Panc1 (cell line): ENCODE data around the gene TANC1. TPM values are rescaled to one million over a fixed set of nuclear protein-coding genes. Genes with fewer than 3 reads are reported as not detected.

Experiments used
- ATAC-seq: fragments of 200-7000 bp; cut with Tn5 transposase; 2 replicates; pipeline ENCODE4 v1.9.1; 2020; ENCODE audit warnings: mild to moderate bottlenecking, moderate library complexity
- BruUV-seq: library from RNA; stranded (reverse); fragments of 400-500 nt; replicated peaks from 2 replicates; lab custom pipeline; 2021; lab: Mats Ljungman, UMichigan
- CTCF ChIA-PET: fragments of 300-600 bp; sonication (Branson Sonifier 250); formaldehyde crosslinking; loops from one replicate; lab custom pipeline; 2022; ENCODE audit warnings: antibody characterized with exemption; lab: Charles Lee
- POLR2A ChIA-PET: fragments of 300-600 bp; sonication (Branson Sonifier 250); formaldehyde crosslinking; loops from one replicate; lab custom pipeline; 2022; ENCODE audit warnings: antibody characterized with exemption; lab: Charles Lee
- DNase-seq: peaks from one replicate; pipeline ENCODE4 v3.0.0-alpha.2; 2010; ENCODE audit warnings: low read depth, low spot score
- H3K27ac ChIP-seq: 2 replicates; pipeline ENCODE4 v1.5.1; 2011; ENCODE audit warnings: mild to moderate bottlenecking, low read length, inconsistent platforms
- H3K27me3 ChIP-seq: fragments of 200-500 bp; sonication (Bioruptor generic); 2 replicates; pipeline ENCODE4 v1.6.0; 2014; ENCODE audit warnings: low read length, inconsistent platforms; ENCODE audit not compliant: control insufficient read depth, insufficient read depth
- H3K36me3 ChIP-seq: fragments of 200-500 bp; sonication (Bioruptor generic); 2 replicates; pipeline ENCODE4 v1.5.1; 2014; ENCODE audit warnings: inconsistent platforms, mild to moderate bottlenecking, low read length, moderate library complexity; ENCODE audit not compliant: control insufficient read depth, insufficient read depth
- H3K4me1 ChIP-seq: 2 replicates; pipeline ENCODE4 v1.5.1; 2011; ENCODE audit warnings: inconsistent platforms, mild to moderate bottlenecking, low read length, moderate library complexity; ENCODE audit not compliant: control insufficient read depth, insufficient read depth
- H3K4me3 ChIP-seq, 2 experiments: 2 replicates each; pipeline ENCODE4 v1.5.1; 2011 to 2012; ENCODE audit warnings: low read depth in 2 of 2, low read length in 2 of 2, mild to moderate bottlenecking in 2 of 2, inconsistent platforms in 1 of 2, moderate library complexity in 1 of 2
- H3K9me3 ChIP-seq: fragments of 200-500 bp; sonication (Bioruptor generic); 2 replicates; pipeline ENCODE4 v1.5.1; 2014; ENCODE audit warnings: low read depth, mild to moderate bottlenecking, inconsistent platforms, low read length, moderate library complexity; ENCODE audit not compliant: control insufficient read depth, insufficient read depth
- POLR2AphosphoS5 ChIP-seq: IDR thresholded peaks from 2 replicates; pipeline ENCODE4 v1.6.1; 2012; ENCODE audit warnings: mild to moderate bottlenecking, low read depth, low read length, moderate library complexity
- REST ChIP-seq, 2 experiments: IDR thresholded peaks; 2 replicates each; pipeline ENCODE4 v1.6.1; 2011 to 2012; ENCODE audit warnings: low read depth in 2 of 2, control low read depth in 1 of 2, low read length in 1 of 2, mild to moderate bottlenecking in 1 of 2, moderate library complexity in 1 of 2; ENCODE audit not compliant: insufficient read depth in 1 of 2
- SIN3A ChIP-seq: IDR thresholded peaks from 2 replicates; pipeline ENCODE4 v1.6.1; 2012; ENCODE audit warnings: low read depth, mild to moderate bottlenecking, low read length, moderate library complexity, borderline replicate concordance; ENCODE audit not compliant: insufficient read depth
- TCF7L2 ChIP-seq: IDR thresholded peaks from 2 replicates; pipeline ENCODE4 v1.6.1; 2011; ENCODE audit warnings: mild to moderate bottlenecking, low read depth, low read length, inconsistent platforms
- in situ Hi-C: cut with HindIII; loops from 2 replicates; pipeline ENCODE4 v1.10.0; 2016; ENCODE audit warnings: low sequenced_read_pairs, low pct_unique_long_range_greater_than_20kb
- intact Hi-C: fragments of 100-400 bp; cut with micrococcal nuclease; formaldehyde crosslinking; loops from one replicate; pipeline ENCODE4 v1.10.0; 2022; ENCODE audit not compliant: unreplicated experiment
- total RNA-seq: library from RNA; stranded (reverse); gene quantifications from one replicate; pipeline ENCODE4 v1.2.1, GENCODE V29; 2021; ENCODE audit not compliant: unreplicated experiment
- TF ChIP-seq, protein P1 (sequence below): fragments of 450-650 bp; IDR thresholded peaks from 2 replicates; pipeline ENCODE4 v1.5.1; 2017; ENCODE audit warnings: mild to moderate bottlenecking

TANC1 gene
- total RNA-seq, 1 experiment from 2014 or later: 44.3 TPM

DNA sequence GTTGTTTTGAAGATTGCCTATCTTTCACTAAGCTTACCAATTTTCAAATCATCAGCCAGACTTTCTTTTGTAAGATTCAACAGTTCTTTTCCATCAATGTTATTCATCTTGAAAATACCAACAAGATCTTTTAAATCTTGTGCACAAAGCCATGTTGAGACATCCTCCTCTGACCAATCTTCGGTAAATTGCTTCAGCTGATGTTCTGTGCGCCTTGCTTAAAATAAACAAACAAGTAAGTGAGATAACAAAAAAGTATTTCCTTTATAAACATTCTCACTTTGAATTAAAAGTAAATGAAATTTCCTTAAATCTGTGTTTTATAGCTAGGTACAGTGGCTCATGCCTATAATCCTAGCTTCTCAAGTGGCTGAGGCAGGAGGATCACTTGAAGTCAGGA lies 287.7 kb downstream of the TANC1 start:
- in situ Hi-C loops: no loop called here
- H3K4me1 ChIP-seq: no peaks in the 10 kb centered on the region
- H3K27ac ChIP-seq: no peak overlapping the region
- peaks cover 2% of the 10 kb centered on the region; the same call in 1 of the 2 replicates for H3K36me3 ChIP-seq
- ChIA-PET CTCF (no interaction called here), POLR2A (no interaction called here)
- DNase-seq (no peak), ATAC-seq (no peak)
- H3K27me3 ChIP-seq: no peaks in the 10 kb centered on the region
- H3K9me3 ChIP-seq: no peaks in the 10 kb centered on the region
- intact Hi-C loops: no loop called here
- BruUV-seq: no TSS peak
- TF ChIP-seq REST (IDR thresholded peaks at IDR 0.05; ENCODE audit: insufficient read depth in 1 of 2, low read depth in 2 of 2, low read length in 1 of 2) (no peak), TCF7L2 (no peak), POLR2AphosphoS5 (no peak), SIN3A (no peak)
- TF ChIP-seq, protein P1, sequence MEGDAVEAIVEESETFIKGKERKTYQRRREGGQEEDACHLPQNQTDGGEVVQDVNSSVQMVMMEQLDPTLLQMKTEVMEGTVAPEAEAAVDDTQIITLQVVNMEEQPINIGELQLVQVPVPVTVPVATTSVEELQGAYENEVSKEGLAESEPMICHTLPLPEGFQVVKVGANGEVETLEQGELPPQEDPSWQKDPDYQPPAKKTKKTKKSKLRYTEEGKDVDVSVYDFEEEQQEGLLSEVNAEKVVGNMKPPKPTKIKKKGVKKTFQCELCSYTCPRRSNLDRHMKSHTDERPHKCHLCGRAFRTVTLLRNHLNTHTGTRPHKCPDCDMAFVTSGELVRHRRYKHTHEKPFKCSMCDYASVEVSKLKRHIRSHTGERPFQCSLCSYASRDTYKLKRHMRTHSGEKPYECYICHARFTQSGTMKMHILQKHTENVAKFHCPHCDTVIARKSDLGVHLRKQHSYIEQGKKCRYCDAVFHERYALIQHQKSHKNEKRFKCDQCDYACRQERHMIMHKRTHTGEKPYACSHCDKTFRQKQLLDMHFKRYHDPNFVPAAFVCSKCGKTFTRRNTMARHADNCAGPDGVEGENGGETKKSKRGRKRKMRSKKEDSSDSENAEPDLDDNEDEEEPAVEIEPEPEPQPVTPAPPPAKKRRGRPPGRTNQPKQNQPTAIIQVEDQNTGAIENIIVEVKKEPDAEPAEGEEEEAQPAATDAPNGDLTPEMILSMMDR: no peak
- H3K4me3 ChIP-seq: no peak overlapping the region

DNA sequence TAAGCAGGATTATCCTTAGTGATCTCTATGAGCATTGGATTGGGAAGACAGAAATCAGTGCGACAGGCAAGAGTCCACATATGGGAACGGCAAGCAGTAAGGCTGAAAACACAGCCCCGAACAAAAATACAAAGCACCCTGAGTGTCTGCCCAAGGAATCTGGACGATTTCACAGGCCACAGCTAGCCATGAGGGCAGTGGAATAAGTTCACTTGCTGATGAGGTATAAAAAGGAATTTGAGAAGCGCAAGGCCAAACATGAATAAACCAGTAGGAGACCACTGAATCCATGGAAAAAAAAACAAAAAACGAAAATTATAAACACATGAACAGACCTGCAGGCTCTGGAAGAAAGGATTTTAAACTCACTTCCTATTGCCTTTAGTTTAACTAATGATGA lies 293.8 kb downstream of the TANC1 start:
- DNase-seq: no peak
- Histone ChIP-seq H3K9me3 (no peaks in the 10 kb centered on the region), H3K4me1 (no peaks in the 10 kb centered on the region), H3K27ac (no peak overlapping the region), H3K4me3 (no peak overlapping the region), H3K36me3 (no peaks in the 10 kb centered on the region; the same call in 1 of the 2 replicates), H3K27me3 (no peaks in the 10 kb centered on the region)
- intact Hi-C loops (no loop called here), in situ Hi-C loops (no loop called here)
- ChIA-PET POLR2A (no interaction called here), CTCF (no interaction called here)
- no peak for ATAC-seq
- no TSS peak for BruUV-seq
- no peak for TF ChIP-seq POLR2AphosphoS5
- no peak for TF ChIP-seq REST (IDR thresholded peaks at IDR 0.05; ENCODE audit: insufficient read depth in 1 of 2, low read depth in 2 of 2, low read length in 1 of 2)
- TF ChIP-seq SIN3A: no peak
- no peak for TF ChIP-seq TCF7L2
- TF ChIP-seq, protein P1: no peak
